Endothelial cell of umbilical vein (primary cell): ENCODE data around the gene C2CD3.

ENCODE experiments used
- EZH2 ChIP-seq: IDR thresholded peaks from 2 replicates; pipeline ENCODE4 v1.6.1; 2012; ENCODE audit warnings: borderline replicate concordance, low read depth, mild to moderate bottlenecking, moderate library complexity, low read length, inconsistent platforms; ENCODE audit not compliant: severe bottlenecking
- FOS ChIP-seq: IDR thresholded peaks from 2 replicates; pipeline ENCODE4 v1.6.1; 2011; ENCODE audit warnings: mild to moderate bottlenecking, low read length, moderate library complexity, borderline replicate concordance; ENCODE audit not compliant: insufficient read depth
- GATA2 ChIP-seq: IDR thresholded peaks from 2 replicates; pipeline ENCODE4 v1.7.0; 2011; ENCODE audit warnings: low read depth, mild to moderate bottlenecking, moderate library complexity, mixed read lengths, low read length; ENCODE audit not compliant: insufficient read length, insufficient read depth
- JUN ChIP-seq: IDR thresholded peaks from 2 replicates; pipeline ENCODE4 v1.6.1; 2011; ENCODE audit warnings: borderline replicate concordance, low read depth; ENCODE audit not compliant: insufficient read length, insufficient read depth
- MAX ChIP-seq: IDR thresholded peaks from 2 replicates; pipeline ENCODE4 v1.6.1; 2011; ENCODE audit not compliant: insufficient read depth, insufficient read length
- MYC ChIP-seq: IDR thresholded peaks from one replicate; pipeline ENCODE4 v1.6.1; 2011; ENCODE audit warnings: mild to moderate bottlenecking, low read depth, low read length
- POLR2A ChIP-seq: IDR thresholded peaks from 2 replicates; pipeline ENCODE4 v1.6.1; 2012; ENCODE audit warnings: low read depth, mild to moderate bottlenecking, control low read depth, low read length
- POLR2AphosphoS5 ChIP-seq: IDR thresholded peaks from 2 replicates; pipeline ENCODE4 v1.6.1; 2012; ENCODE audit warnings: low read depth, mild to moderate bottlenecking, control low read depth, low read length, moderate library complexity; ENCODE audit not compliant: insufficient read depth
- TF ChIP-seq, protein P1 (sequence below), 2 donors: IDR thresholded peaks; 1 replicate in 1 of 2; 2 replicates in 1 of 2; pipeline ENCODE4 v1.5.1; 2011; ENCODE audit warnings: low read length in 2 of 2, mild to moderate bottlenecking in 2 of 2, moderate library complexity in 2 of 2, control low read depth in 1 of 2, inconsistent platforms in 1 of 2, low read depth in 1 of 2; ENCODE audit not compliant: insufficient read depth in 1 of 2; ENCODE audit errors: extremely low read depth in 1 of 2

GRCh38 chr11:74009675-74010305 lies 161.0 kb downstream of the C2CD3 start:
- TF ChIP-seq, protein P1, sequence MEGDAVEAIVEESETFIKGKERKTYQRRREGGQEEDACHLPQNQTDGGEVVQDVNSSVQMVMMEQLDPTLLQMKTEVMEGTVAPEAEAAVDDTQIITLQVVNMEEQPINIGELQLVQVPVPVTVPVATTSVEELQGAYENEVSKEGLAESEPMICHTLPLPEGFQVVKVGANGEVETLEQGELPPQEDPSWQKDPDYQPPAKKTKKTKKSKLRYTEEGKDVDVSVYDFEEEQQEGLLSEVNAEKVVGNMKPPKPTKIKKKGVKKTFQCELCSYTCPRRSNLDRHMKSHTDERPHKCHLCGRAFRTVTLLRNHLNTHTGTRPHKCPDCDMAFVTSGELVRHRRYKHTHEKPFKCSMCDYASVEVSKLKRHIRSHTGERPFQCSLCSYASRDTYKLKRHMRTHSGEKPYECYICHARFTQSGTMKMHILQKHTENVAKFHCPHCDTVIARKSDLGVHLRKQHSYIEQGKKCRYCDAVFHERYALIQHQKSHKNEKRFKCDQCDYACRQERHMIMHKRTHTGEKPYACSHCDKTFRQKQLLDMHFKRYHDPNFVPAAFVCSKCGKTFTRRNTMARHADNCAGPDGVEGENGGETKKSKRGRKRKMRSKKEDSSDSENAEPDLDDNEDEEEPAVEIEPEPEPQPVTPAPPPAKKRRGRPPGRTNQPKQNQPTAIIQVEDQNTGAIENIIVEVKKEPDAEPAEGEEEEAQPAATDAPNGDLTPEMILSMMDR (IDR thresholded peaks at IDR 0.05; ENCODE audit: extremely low read depth in 1 of 2, insufficient read depth in 1 of 2, low read depth in 1 of 2, low read length in 2 of 2), result no peak
- no peak for TF ChIP-seq EZH2
- no peak for TF ChIP-seq POLR2A
- no peak for TF ChIP-seq POLR2AphosphoS5
- no peak for TF ChIP-seq MYC
- TF ChIP-seq MAX, result no peak
- TF ChIP-seq FOS, result no peak
- TF ChIP-seq JUN, result no peak
- TF ChIP-seq GATA2, result no peak
